Left ventricle myocardium inferior (tissue), 1 donor: Measurements from ENCODE around the gene TLR9. TPM values are rescaled to one million over a fixed set of nuclear protein-coding genes. Genes with fewer than 3 reads are reported as not detected.

Experiments used
- DNase-seq: peaks from one replicate; pipeline ENCODE4 v3.0.0-alpha.2; 2020
- H3K27ac ChIP-seq: fragments of 200-600 bp; replicated peaks from 2 replicates; pipeline ENCODE4 v1.8.0; 2021
- H3K27me3 ChIP-seq: fragments of 200-600 bp; 2 replicates; pipeline ENCODE4 v1.8.0; 2021; ENCODE audit warnings: low read depth
- H3K36me3 ChIP-seq: fragments of 200-600 bp; 2 replicates; pipeline ENCODE4 v1.8.0; 2021
- H3K4me1 ChIP-seq: fragments of 200-600 bp; 2 replicates; pipeline ENCODE4 v1.8.0; 2021
- H3K4me3 ChIP-seq: fragments of 200-600 bp; 2 replicates; pipeline ENCODE4 v1.8.0; 2021; ENCODE audit warnings: mild to moderate bottlenecking, moderate library complexity
- H3K9me3 ChIP-seq: fragments of 200-600 bp; replicated peaks from 2 replicates; pipeline ENCODE4 v1.8.0; 2021
- intact Hi-C: fragments of 100-400 bp; cut with micrococcal nuclease; formaldehyde crosslinking; loops from one replicate; pipeline ENCODE4 v1.11.0; 2022
- microRNA-seq: library from miRNA; unstranded; fragments of <30 nt; microRNA quantifications from one replicate; pipeline ENCODE4 v1.2.0, GENCODE V29; 2020
- total RNA-seq: library from RNA; stranded (reverse); fragmentation: NEBNext Ultra II Directional; extraction: Animal tissue kit (Norgen Biotek cat#: 25700); gene quantifications from one replicate; pipeline ENCODE4 v1.2.1, GENCODE V29; 2021
- TF ChIP-seq, protein P1 (sequence below): fragments of 200-600 bp; IDR thresholded peaks from 2 replicates; pipeline ENCODE4 v1.8.0; 2021; ENCODE audit warnings: antibody characterized with exemption, mild to moderate bottlenecking, borderline replicate concordance
- donor health status: DM: no; HTN: yes; CAD: no; lungs with severe emphysema.

Gene TLR9
- total RNA-seq, 1 donor from 2014 or later, result 0.66 TPM

DNA sequence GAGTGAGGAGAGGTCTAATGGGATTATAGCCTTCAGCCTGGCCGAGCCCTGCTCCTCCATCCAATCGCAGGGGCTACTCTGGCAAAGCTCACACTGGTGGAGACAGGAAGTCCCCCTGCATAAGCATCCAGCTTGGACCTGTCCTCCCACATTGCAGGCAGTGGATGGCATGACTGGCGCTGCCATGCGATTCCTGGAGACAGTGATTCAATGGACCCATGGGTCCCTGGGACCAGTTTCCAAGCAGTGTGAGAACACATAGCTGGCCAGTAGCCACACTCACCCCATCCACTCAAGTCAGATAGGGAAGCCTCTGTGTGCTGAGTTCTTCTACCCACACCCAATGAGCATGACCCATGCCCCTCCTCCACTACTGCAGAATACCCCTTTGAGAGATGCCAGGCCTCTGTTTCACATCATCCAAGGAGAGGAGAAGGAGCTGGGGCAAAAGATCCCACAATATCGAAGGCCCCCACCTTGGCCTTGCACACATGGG is 53.1 kb downstream of the TLR9 start:
- Histone ChIP-seq H3K36me3 (no peaks in the 10 kb centered on the region), H3K9me3 (no peaks in the 10 kb centered on the region), H3K4me3 (no peak overlapping the region), H3K4me1 (no peaks in the 10 kb centered on the region), H3K27ac (no peak overlapping the region), H3K27me3 (no peaks in the 10 kb centered on the region)
- TF ChIP-seq, protein P1, sequence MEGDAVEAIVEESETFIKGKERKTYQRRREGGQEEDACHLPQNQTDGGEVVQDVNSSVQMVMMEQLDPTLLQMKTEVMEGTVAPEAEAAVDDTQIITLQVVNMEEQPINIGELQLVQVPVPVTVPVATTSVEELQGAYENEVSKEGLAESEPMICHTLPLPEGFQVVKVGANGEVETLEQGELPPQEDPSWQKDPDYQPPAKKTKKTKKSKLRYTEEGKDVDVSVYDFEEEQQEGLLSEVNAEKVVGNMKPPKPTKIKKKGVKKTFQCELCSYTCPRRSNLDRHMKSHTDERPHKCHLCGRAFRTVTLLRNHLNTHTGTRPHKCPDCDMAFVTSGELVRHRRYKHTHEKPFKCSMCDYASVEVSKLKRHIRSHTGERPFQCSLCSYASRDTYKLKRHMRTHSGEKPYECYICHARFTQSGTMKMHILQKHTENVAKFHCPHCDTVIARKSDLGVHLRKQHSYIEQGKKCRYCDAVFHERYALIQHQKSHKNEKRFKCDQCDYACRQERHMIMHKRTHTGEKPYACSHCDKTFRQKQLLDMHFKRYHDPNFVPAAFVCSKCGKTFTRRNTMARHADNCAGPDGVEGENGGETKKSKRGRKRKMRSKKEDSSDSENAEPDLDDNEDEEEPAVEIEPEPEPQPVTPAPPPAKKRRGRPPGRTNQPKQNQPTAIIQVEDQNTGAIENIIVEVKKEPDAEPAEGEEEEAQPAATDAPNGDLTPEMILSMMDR, result no peak
- DNase-seq, result no peak
- intact Hi-C loops, result no loop called here

DNA sequence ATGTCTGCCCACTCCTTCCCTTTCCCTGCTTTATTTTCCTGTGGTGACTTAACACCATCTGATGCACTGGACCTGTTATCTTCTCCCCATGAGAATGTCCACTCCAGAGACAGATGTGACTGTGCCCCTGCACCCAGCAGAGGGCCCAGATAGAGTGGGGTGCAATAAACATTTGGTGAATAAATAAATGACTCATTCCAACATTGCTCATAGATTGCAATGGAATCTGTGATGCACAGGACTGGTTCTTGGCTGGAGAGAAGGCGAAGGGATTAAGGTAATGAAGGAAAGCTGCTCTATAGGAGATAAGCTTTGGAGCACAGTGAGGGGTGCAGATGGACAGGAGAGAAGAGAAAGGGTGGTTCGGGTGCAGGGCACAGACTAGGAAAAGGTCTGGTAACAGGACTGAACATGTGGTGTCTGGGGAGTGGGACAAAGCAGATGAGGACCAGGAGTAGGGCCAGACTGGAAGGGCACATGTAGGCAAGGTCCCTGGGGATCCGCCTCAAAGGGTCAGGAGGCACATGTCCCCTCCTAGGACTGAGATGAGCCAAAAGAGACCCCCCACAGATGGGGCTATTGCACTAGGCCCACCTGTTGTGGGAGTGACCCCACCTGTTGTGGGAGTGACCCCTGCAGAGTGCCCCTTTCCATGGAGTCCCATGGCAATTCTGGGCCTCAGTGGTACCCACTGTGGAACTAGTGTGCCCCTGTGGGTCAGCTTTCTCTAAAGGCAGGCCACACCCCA is 53.8 kb downstream of the TLR9 start:
- H3K36me3 ChIP-seq, result no peaks in the 10 kb centered on the region
- no peak for DNase-seq
- H3K27ac ChIP-seq, result no peak overlapping the region
- TF ChIP-seq, protein P1, result no peak
- no peak overlapping the region for H3K4me3 ChIP-seq
- H3K27me3 ChIP-seq, result no peaks in the 10 kb centered on the region
- no peaks in the 10 kb centered on the region for H3K9me3 ChIP-seq
- intact Hi-C loops, result no loop called here
- no peaks in the 10 kb centered on the region for H3K4me1 ChIP-seq

Small RNAs within 50 kb of the gene (microRNA-seq; reads per million reads assigned to microRNA genes)
- 34,883 reads per million, percentile 98 among the genes with 10 or more reads in this experiment for gene MIRLET7G

Other genes with a start within 250 kb of the TLR9 start
- gene ACY1, start 242.1 kb downstream of the TLR9 start, total RNA-seq, result 20.2 TPM
- 621 TPM for gene RPL29, start 229.8 kb downstream of the TLR9 start, total RNA-seq
- gene DUSP7, start 169.1 kb downstream of the TLR9 start, total RNA-seq, result 23.1 TPM
- gene POC1A, start 71.2 kb downstream of the TLR9 start, total RNA-seq, result 1.2 TPM
- gene ALAS1, start 27.5 kb downstream of the TLR9 start, total RNA-seq, result 180 TPM
- 115 TPM for gene TWF2, start 13.5 kb upstream of the TLR9 start, total RNA-seq
- gene PPM1M, start 20.1 kb upstream of the TLR9 start, total RNA-seq, result 9.2 TPM
- gene WDR82, start 53.0 kb upstream of the TLR9 start, total RNA-seq, result 61.6 TPM
- 4.0 TPM for gene GLYCTK, start 62.2 kb upstream of the TLR9 start, total RNA-seq
- gene DNAH1, start 90.7 kb upstream of the TLR9 start, total RNA-seq, result 2.2 TPM
- gene BAP1, start 184.4 kb upstream of the TLR9 start, total RNA-seq, result 54.2 TPM
- 16.8 TPM for gene PHF7, start 185.0 kb upstream of the TLR9 start, total RNA-seq
- gene SEMA3G, start 219.5 kb upstream of the TLR9 start, total RNA-seq, result 9.2 TPM
- 8,962 TPM for gene TNNC1, start 228.4 kb upstream of the TLR9 start, total RNA-seq
- 44.3 TPM for gene NISCH, start 230.0 kb upstream of the TLR9 start, total RNA-seq